HG02973 (cell line): ENCODE measurements around the gene AGBL4.
"Not testable (repeated sequence)": the region's sequence is repeated elsewhere in the genome, so short reads cannot be mapped to it uniquely, and the experiment has no call there.

Experiments
- ATAC-seq: cut with Tn5 transposase; IDR thresholded peaks from one replicate; pipeline ENCODE4 v1.9.1; 2021; ENCODE audit warnings: moderate library complexity; ENCODE audit not compliant: unreplicated experiment

The AGBL4 gene

DNA sequence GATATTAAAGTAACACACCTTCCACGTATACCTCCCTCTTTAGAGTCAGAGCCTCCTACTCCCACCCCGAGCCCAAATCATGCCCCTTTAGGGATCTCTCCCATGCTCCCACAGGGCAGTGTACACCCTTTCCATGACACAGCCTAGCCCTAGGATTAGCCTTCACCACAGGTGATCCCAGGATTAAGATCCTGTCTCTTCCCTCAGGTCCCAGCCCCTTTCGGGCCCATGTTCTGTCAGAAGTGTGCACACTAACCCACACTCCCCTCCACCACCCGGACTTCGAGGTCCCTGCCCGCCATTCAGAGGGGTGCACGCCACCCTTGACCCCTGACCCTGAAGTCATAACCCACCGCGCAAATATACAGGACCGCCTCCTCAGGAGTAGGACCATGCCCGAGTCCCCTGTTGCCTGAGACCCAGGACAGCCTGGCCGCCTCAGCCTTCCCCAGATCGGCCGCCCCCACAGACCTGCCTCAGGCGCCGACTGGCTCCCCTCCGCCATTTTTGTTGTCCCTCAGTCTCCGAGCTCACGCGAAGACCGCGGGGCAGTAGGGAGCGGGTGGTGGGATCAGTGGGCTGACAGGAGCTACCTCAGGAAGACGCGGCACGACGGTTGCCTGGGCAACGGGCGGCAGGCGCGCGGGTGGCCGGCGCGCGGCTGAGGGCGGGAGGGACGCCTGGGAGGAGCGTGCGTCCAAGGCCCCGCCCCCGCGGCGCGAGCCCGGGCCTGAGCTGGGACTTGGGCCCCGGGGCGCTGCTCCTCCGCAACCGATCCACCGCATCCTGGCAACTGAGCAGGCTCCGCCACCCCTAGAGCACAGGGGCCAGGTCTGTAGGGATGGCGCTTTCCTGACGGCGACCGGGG lies at the start of gene AGBL4:
AGBL4 (minus strand) TSS at position 663 of the 868 bp plus-strand sequence.
- ATAC-seq = no peak

DNA sequence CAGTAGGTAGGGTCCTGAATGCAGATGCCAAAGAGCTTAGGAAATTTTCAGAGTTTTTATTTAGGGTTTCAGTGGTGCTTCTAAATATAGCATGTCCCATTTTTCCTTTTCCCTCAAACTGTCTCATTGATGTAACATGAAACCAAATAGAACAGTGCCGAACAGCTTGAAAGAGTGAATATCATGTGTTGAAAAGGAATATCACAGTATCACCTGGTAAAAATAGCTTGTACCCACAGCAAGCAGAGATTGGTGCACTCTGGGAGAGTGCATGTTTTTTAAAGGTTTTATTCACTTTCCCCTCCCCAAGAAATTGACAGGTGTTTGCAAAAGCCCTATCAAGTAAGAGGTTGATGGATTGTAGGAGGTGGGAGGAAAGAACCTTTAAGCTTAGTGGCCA lies 43.1 kb upstream of the AGBL4 start:
- no peak for ATAC-seq

DNA sequence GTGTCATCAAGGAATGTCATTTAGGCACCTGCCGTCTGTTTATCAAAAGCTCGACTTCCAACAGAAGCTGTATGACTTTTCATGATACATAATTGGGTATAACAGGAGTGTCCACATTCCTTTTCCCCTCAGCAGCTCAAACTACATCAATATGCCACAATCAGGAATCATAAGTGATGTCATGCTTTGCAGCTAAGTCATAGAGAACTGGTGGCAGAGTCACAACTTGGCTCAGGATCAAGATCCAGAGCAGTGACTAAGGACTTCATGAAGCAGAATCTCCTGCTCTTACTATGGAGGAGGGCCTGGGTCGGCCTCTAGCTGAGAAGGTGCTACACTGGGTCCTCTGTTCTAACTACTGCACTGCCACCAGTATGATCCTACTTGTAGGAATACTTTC lies 36.5 kb upstream of the AGBL4 start:
- ATAC-seq = no peak

DNA sequence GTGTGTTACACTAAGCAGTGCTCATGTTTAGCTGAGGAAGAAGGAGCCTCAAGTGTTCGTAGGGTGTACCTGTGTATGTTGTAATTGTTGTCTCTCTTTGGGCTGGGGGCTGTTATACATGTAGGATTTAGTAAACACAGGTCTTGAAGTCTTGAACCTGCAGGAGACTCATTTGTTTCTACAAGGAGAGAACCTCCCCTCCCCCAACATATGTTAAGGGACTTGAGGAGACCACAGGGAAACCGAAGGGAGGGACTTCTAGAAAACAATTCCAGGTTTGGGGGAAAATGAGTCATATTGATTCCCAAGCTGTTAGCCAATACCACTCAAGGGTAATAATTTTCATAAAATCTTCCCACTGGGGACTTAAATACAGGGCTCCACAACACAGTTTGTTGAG lies 25.0 kb upstream of the AGBL4 start:
- no peak for ATAC-seq

DNA sequence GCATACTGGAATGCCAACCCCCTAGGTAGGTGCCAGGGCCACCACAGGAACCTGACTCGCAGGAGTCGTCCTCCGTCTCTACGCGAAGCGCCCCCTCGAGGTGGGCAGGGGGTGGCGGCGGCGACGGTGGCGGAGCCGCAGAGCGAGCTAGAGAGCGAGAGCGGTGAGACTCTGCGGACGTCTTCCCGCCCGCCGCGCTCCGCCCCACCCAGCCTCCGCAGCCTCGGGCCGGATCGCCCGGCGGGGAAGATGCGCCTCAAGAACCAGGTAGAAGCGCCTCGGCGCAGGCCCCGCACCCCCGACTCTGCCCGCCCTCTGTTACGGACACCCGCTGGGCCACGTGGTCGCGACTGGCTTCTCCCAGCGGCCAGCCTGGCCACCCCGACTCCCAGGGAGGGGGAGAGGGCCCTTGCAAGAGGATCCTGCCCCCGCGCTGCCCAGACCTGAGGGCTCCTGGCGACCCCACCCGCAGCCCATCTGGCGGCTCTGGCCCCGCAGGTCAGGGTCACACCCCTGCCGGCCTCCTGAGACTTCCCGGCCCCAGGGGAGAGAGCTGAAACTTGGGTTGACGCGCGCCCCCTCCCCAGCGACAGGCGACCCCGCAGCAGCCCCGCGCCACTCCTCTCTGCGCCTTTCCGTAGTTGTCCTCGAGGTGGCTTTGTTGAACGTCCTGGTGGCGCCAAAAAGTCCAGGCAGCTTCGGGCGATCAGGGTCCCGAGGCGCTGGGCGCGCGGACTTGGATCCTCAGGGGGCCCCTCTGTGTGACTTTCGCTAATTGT lies 24.4 kb upstream of the AGBL4 start:
- no peak for ATAC-seq

DNA sequence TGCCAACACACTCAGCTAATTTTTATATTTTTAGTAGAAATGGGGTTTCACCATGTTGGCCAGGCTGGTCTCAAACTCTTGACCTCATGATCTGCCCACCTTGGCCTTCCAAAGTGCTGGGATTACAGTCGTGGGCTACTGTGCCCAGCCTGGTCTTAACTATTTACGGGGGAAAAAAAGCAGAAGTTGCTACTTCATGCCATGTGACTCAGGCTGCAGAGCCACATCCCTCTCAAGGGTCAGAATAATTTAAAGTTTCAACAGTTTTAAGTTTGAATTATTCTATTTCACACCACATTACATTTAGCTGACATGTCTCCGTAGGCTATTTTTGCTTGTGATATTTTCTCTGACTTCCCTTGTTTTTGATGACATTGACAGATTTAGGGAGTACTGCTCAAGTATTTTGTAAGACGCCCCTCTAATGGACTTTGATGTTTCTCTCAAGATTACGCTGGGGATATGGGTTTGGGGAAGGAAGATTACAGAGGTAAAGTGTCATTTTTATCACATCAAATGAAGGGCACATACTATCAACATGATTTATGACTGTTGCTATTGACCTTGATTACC lies 14.6 kb upstream of the AGBL4 start:
- no peak for ATAC-seq

DNA sequence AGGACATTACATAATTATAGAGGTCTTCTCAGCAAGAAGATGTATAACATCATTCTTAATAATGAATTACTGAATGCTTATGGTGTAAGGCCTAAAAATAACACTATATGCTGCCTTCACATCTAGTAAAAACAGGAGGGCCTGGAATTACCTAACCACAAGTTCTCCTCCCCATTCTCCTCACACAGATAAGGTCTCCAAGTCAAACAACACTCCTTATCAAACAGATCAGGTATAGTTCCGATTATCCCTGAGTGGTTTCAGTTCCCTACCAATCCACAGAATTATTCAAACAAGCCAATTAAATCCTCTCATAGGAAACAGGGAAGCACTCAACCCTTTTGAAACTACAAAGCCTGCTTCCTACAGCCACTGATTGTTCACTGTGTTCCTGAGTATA lies 4.0 kb upstream of the AGBL4 start:
- no peak for ATAC-seq

DNA sequence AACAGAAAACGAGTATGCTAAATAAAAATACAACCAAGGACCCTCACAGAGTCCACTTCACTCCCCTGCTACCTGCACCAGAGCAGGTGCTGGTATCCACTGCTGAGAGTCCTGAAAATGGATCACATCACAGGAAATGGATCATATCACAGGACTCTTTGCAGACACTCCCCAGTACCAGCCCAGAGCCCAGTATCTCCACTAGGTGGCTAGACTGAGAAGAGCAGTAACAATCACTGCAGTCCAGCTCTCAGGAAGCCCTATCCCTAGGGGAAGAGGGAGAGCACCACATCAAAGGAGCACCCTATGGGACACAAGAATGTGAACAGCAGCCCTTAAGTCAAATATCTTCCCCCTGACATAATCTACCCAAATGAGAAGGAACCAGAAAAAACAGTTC lies 28.0 kb downstream of the AGBL4 start:
- no peak for ATAC-seq

DNA sequence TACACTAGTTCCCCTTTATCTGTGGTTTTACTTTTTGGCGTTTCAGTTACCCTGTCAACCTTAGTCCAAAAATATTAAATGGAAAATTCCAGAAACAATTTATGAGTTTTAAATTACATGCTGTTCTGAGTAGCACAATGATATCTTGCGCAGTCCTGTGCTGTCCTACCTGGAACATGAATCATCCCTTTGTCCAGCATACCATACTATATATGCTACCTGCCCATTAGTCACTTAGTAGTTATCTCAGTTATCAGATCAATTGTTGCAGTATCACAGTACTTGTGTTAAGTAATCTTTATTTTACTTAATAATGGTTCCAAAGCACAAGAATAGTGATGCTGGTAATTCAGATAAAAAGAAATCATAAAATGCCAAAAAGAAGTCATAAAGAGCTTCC lies 52.7 kb downstream of the AGBL4 start:
- no peak for ATAC-seq

DNA sequence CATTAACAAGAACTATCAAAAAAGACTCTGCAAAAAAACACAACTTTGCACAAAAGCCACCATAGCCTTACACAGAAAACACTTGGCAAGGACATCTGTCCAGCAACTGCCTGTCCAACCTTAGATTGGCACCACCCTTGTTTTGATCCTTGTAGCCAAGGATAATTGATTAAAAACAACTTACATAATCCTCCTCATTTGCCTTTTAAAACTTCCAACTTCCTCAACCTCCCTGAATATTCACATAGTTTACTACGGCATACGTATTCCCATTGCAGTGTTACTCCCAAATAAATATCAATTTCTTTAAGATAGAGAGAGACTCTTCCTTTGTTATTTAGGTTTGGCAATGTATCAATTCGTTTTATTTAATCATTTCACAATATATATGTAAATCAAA lies 72.4 kb downstream of the AGBL4 start:
- ATAC-seq = no peak

DNA sequence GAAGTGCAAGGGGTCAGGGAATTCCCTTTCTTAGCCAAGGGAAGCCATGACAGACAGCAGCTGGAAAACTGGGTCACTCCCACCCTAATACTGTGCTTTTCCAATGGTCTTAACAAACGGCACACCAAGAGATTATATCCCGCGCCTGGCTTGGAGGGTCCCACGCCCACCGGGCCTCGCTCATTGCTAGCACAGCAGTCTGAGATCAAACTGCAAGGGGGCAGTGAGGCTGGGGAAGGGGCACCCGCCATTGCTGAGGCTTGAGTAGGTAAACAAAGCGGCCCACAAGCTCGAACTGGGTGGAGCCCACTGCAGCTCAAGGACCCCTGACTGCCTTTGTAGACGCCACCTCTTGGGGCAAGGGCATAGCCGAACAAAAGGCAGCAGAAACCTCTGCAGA lies 108.5 kb downstream of the AGBL4 start:
- not testable (repeated sequence) for ATAC-seq

DNA sequence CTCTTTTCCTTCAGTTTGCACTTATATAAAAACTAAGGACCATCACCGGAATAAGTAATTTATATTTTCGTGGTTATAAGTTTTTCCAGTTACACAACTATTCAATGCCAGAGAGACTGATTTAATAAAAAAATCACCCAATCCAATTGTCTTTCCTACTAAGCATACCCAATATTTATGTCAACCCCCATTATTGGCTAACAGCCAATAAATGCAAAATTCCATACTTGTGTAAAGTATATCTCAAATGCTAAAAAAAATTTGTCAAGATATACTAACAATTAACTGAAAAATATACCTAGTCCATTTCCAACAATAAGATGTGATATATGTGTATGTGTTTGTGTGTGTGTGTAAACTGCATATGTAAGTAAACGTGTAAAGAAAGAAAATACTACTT lies 117.4 kb downstream of the AGBL4 start:
- ATAC-seq = no peak

DNA sequence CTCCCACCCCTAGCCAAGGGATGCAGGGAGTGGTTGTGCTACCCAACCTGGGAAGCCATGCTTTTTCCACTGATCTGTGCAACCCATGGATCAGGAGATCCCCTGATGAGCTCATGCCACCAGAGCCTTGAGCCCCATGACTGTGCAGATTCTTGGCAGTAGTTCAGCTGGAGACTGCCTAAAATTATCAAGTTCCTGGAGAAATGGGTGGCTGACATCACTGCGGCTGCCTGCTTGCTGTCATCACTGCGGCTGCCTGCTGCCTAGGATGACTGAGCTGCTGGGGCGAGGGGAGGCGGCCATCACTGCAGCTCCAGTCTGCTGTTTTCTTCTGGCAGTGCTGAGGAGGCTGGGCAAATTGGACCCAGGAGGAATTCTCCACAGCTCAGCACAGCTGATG lies 159.2 kb downstream of the AGBL4 start:
- ATAC-seq = no peak

DNA sequence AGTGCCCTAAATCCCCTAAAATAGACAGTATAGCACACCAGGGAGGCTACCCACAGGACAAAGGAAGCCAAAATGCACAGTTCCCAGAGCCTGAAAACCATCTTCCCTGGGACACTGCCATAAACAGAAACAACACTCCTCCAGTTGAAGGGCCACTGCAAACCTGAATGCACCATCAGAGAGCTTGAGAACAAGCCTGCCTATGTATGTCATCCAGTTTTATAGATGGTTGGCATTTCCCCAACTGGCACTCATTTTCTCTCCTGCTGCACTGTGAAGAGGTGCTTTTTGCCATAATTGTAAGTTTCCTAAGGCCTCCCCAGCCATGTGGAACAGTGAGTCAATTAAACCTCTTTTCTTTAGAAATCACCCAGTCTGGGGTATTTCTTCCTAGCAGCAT lies 169.0 kb downstream of the AGBL4 start:
- ATAC-seq = no peak

DNA sequence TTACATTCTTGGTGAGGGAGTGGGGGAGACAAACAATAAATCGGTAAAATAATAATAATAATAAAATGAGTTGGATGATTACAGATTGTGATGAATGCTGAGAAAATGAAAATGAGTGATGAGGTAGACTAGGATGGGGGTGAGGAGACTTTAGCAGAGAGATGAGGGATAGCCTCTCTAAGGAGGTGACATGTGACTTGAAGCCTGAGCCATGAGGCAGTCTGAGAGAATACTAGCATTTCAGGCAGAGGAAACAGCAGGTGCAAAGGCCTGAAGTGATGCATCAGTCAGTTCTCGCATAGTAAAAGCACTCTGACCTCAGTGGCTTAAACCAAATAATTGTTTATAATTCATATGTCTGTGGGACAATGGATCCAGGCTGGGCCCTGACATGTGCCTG lies 181.2 kb downstream of the AGBL4 start:
- no peak for ATAC-seq

DNA sequence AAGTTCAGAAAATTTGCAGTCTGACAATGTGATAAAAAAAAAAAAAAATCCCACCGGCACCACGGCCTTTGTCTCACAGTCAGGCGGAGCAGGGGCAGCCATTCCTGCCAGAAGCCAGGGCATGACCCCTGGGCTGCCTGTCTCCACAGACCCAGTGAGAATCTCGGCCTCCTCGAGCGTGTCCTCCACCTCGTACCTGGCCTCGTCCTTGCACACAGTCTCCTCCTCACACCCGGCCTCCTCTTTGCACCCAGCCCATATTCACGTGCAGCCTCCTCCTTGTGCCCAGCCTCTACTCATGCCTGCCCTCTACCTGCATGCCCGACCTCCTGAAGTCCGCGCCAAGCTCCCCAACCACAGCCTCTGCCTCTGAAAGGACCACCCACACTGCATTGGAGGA lies 182.0 kb downstream of the AGBL4 start:
- no peak for ATAC-seq

DNA sequence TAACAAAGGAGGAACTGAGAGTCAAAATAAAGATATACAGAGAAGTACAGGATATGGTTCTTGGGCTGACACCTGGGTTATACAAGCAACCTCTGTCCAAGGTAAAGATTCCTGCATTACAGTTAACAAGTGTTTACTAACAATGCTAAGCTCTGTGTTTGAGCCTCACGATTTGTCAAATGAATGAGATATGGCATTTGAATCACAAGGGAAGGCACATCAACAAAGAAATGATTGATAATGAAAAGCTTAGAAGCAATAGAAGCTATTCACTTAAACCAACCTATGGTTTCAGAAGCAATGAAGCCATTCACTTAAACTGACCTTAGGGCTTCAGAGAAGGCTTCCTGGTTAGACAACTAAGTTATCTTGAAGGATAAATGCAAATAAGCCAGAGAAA lies 199.5 kb downstream of the AGBL4 start:
- no peak for ATAC-seq

DNA sequence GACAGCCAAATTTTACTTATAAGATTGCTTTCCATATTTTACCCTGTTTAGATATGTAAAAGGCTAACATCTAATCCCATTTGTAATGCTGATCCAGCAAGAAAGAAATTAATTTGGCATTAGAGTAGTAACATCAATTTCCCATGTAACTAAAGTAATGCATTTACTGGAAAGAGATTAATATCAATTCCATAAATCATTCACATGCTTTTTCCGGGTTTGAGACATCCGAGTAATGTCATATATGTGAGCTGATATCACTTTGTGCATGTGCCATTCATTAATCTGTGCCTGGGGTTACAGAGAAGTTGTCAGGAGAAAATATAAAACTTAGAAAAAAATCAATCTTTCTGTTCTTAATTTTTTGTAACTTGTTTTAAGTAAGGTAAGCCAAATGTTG lies 206.1 kb downstream of the AGBL4 start:
- no peak for ATAC-seq

DNA sequence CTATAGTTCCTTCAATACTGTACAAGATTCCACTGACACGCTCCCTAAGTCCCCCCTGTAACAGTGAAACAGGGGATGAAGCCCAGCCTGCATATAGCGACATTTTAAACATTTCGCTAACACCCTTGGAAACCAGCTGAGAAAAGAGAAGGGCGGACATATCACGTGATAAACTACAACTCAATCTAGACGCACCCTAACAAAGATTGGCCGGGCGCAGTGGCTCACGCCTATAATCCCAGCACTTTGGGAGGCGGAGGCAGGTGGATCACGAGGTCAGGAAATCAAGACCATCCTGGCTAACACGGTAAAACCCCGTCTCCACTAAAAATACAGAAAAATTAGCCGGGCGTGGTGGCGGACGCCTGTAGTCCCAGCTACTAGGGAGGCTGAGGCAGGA lies 236.7 kb downstream of the AGBL4 start:
- not testable (repeated sequence) for ATAC-seq

DNA sequence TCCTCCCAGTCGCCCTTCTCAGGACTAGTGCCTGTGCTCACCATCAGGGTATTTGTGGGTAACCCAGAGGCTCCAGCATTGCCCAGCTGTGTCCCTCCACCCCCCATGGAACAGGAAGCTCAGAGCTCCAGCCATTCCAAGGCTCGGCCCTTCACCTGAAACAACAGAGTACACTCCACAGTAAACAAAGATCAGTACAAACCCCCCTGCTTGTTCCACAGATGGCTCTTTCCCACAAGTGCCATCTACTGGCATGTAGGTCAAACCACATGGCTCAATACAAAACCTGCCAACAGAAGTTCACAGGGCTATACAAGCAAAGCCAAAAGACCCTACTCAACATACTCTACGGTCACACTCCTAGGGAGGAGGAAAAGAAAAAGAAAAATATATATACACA lies 258.7 kb downstream of the AGBL4 start:
- ATAC-seq = no peak

DNA sequence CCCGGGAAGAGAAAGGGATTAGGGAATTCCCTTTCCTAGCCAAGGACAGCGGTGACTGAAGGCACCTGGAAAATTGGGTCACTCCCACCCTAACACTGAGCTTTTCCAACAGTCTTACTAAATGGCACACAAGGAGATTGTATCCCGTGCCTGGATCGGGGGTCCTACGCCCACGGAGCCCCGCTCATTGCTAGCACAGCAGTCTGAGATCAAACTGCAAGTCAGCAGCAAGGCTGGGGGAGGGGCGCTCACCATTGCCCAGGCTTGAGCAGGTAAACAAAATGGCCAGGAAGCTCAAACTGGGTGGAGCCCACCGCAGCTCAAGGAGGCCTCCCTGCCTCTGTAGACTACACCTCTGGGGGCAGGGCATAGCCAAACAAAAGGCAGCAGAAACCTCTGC lies 285.6 kb downstream of the AGBL4 start:
- not testable (repeated sequence) for ATAC-seq

DNA sequence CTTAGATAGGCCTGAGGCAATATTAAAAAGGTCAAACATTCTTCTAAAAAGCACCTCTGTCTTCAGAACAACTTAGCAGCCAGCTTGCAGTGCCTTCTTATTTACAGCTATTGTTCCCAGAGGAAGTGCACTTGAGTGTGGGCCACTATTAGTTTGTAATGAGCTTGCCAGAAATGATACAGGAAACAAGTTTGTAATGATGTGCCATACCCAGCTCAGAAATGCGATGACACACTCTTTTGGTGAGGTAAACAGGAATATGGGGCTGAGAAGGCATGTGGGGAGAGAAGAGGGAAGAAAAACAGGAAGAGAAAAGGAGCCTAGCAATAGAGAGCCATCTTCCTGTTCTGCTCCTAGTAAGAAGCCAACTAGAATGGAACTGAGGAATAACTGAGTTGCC lies 295.4 kb downstream of the AGBL4 start:
- no peak for ATAC-seq
